T-helper 17 cell (primary cell): Measurements from ENCODE around the gene ADAMTS17. TPM values are rescaled to one million over a fixed set of nuclear protein-coding genes. Genes with fewer than 3 reads are reported as not detected.

Experiments
- ATAC-seq: fragments of 150-1000 bp; cut with Tn5 transposase; 2 replicates; pipeline ENCODE4 v1.10.0; 2021; ENCODE audit warnings: mild to moderate bottlenecking, moderate library complexity
- DNase-seq, 3 donors: peaks; one replicate each; pipeline versions ENCODE4 v3.0.0 to v3.0.0-alpha.2; 2020 to 2021
- H3K9me3 ChIP-seq: one replicate; pipeline ENCODE4 v1.7.0; 2013; ENCODE audit warnings: low read length, mild to moderate bottlenecking; ENCODE audit not compliant: control insufficient read depth, poor library complexity, severe bottlenecking
- H3K27ac Mint-ChIP-seq: one replicate; pipeline ENCODE4 v1.8.0; 2022; ENCODE audit warnings: mild to moderate bottlenecking, moderate library complexity, mixed read lengths
- H3K27me3 Mint-ChIP-seq: one replicate; pipeline ENCODE4 v1.8.0; 2022; ENCODE audit warnings: mixed read lengths
- H3K36me3 Mint-ChIP-seq: one replicate; pipeline ENCODE4 v1.8.0; 2022; ENCODE audit warnings: low read depth, mixed read lengths
- H3K4me1 Mint-ChIP-seq: one replicate; pipeline ENCODE4 v1.8.0; 2022; ENCODE audit warnings: mild to moderate bottlenecking, mixed read lengths
- H3K4me3 Mint-ChIP-seq: one replicate; pipeline ENCODE4 v1.8.0; 2022; ENCODE audit warnings: mild to moderate bottlenecking, moderate library complexity, mixed read lengths
- total RNA-seq, 4 donors: library from RNA in 2 of 4; stranded (reverse) in 2 of 4; gene quantifications; one replicate each; pipeline ENCODE4 v1.2.3 and lab custom pipeline; 2022 to 2026

Gene ADAMTS17
- total RNA-seq, 2 donors from 2014 or later, result 8.1 to 10.6 TPM

- Mint-ChIP-seq H3K36me3 (peaks cover 9% of the 10 kb centered on the region), H3K4me1 (peaks cover 8% of the 10 kb centered on the region), H3K4me3 (no peak overlapping the region), H3K27me3 (peaks cover 54% of the 10 kb centered on the region), H3K27ac (no peak overlapping the region)
- ATAC-seq (no peak), DNase-seq (no peak)
- H3K9me3 ChIP-seq, result no peaks in the 10 kb centered on the region
These were observed 380.7 kb downstream of the ADAMTS17 start for GRCh38 chr15:99961011-99961441.

- Mint-ChIP-seq H3K4me3 (no peak overlapping the region), H3K4me1 (peaks cover 8% of the 10 kb centered on the region), H3K27ac (no peak overlapping the region), H3K36me3 (peaks cover 9% of the 10 kb centered on the region), H3K27me3 (peaks cover 57% of the 10 kb centered on the region)
- H3K9me3 ChIP-seq, result no peaks in the 10 kb centered on the region
- no peak for ATAC-seq
- DNase-seq, result no peak
These were observed 382.4 kb downstream of the ADAMTS17 start for GRCh38 chr15:99959326-99959725.

- no peaks in the 10 kb centered on the region for H3K9me3 ChIP-seq
- ATAC-seq, result no peak
- DNase-seq, result no peak
- Mint-ChIP-seq H3K4me1 (peaks cover 8% of the 10 kb centered on the region), H3K27ac (peak overlapping the region; percentile 27), H3K27me3 (peaks cover 57% of the 10 kb centered on the region), H3K36me3 (peaks cover 9% of the 10 kb centered on the region), H3K4me3 (no peak overlapping the region)
These were observed 383.2 kb downstream of the ADAMTS17 start for GRCh38 chr15:99958426-99959097.

GRCh38 chr15:99957642-99958013 is 384.1 kb downstream of the ADAMTS17 start:
- no peaks in the 10 kb centered on the region for H3K9me3 ChIP-seq
- no peak overlapping the region for H3K4me3 Mint-ChIP-seq
- H3K36me3 Mint-ChIP-seq, result peaks cover 9% of the 10 kb centered on the region
- peaks cover 57% of the 10 kb centered on the region for H3K27me3 Mint-ChIP-seq
- ATAC-seq (no peak), DNase-seq (no peak)
- H3K4me1 Mint-ChIP-seq, result peaks cover 8% of the 10 kb centered on the region
- H3K27ac Mint-ChIP-seq, result no peak overlapping the region

GRCh38 chr15:99956820-99957641 is 384.7 kb downstream of the ADAMTS17 start:
- H3K27me3 Mint-ChIP-seq, result peaks cover 56% of the 10 kb centered on the region
- no peaks in the 10 kb centered on the region for H3K9me3 ChIP-seq
- no peak overlapping the region for H3K4me3 Mint-ChIP-seq
- H3K27ac Mint-ChIP-seq, result no peak overlapping the region
- H3K4me1 Mint-ChIP-seq, result peaks cover 8% of the 10 kb centered on the region
- peaks cover 8% of the 10 kb centered on the region for H3K36me3 Mint-ChIP-seq
- DNase-seq, result no peak
- ATAC-seq, result no peak

- no peak for ATAC-seq
- H3K4me3 Mint-ChIP-seq, result no peak overlapping the region
- no peak overlapping the region for H3K27ac Mint-ChIP-seq
- no peaks in the 10 kb centered on the region for H3K9me3 ChIP-seq
- no peak for DNase-seq
- peaks cover 8% of the 10 kb centered on the region for H3K4me1 Mint-ChIP-seq
- H3K36me3 Mint-ChIP-seq, result peaks cover 6% of the 10 kb centered on the region
- H3K27me3 Mint-ChIP-seq, result peaks cover 52% of the 10 kb centered on the region
These were observed 385.6 kb downstream of the ADAMTS17 start for GRCh38 chr15:99956022-99956775.

- Mint-ChIP-seq H3K27ac (no peak overlapping the region), H3K27me3 (peaks cover 50% of the 10 kb centered on the region), H3K36me3 (peaks cover 6% of the 10 kb centered on the region), H3K4me1 (peaks cover 8% of the 10 kb centered on the region), H3K4me3 (no peak overlapping the region)
- no peaks in the 10 kb centered on the region for H3K9me3 ChIP-seq
- ATAC-seq (no peak), DNase-seq (no peak)
These were observed 386.2 kb downstream of the ADAMTS17 start for GRCh38 chr15:99955532-99955931.

- no peaks in the 10 kb centered on the region for H3K9me3 ChIP-seq
- Mint-ChIP-seq H3K4me1 (peaks cover 8% of the 10 kb centered on the region), H3K27ac (no peak overlapping the region), H3K4me3 (no peak overlapping the region), H3K27me3 (peaks cover 47% of the 10 kb centered on the region), H3K36me3 (peaks cover 8% of the 10 kb centered on the region)
- no peak for ATAC-seq
- no peak for DNase-seq
These were observed 386.6 kb downstream of the ADAMTS17 start for GRCh38 chr15:99955181-99955525.

- Mint-ChIP-seq H3K4me3 (no peak overlapping the region), H3K4me1 (peaks cover 8% of the 10 kb centered on the region)
- no peak for DNase-seq
These were observed 387.2 kb downstream of the ADAMTS17 start for GRCh38 chr15:99954361-99955180.

GRCh38 chr15:99953886-99954285 is 387.9 kb downstream of the ADAMTS17 start:
- no peak overlapping the region for H3K27ac Mint-ChIP-seq
- no peaks in the 10 kb centered on the region for H3K9me3 ChIP-seq
- ATAC-seq, result no peak
- H3K4me1 Mint-ChIP-seq, result peaks cover 8% of the 10 kb centered on the region
- DNase-seq, result no peak
- H3K36me3 Mint-ChIP-seq, result peaks cover 9% of the 10 kb centered on the region
- H3K27me3 Mint-ChIP-seq, result peaks cover 36% of the 10 kb centered on the region
- H3K4me3 Mint-ChIP-seq, result no peak overlapping the region

More at GRCh38 chr15:99954361-99955180, 387.2 kb downstream of the ADAMTS17 start:
- Mint-ChIP-seq H3K36me3 (peaks cover 9% of the 10 kb centered on the region), H3K27me3 (peaks cover 41% of the 10 kb centered on the region), H3K27ac (no peak overlapping the region)
- no peak for ATAC-seq
- no peaks in the 10 kb centered on the region for H3K9me3 ChIP-seq

GRCh38 chr15:99951511-99951910 is 390.3 kb downstream of the ADAMTS17 start:
- Mint-ChIP-seq H3K36me3 (peaks cover 3% of the 10 kb centered on the region), H3K27ac (no peak overlapping the region), H3K4me1 (no peaks in the 10 kb centered on the region), H3K27me3 (peaks cover 15% of the 10 kb centered on the region), H3K4me3 (no peak overlapping the region)
- ATAC-seq, result no peak
- DNase-seq, result no peak
- no peaks in the 10 kb centered on the region for H3K9me3 ChIP-seq

GRCh38 chr15:99944131-99944530 is 397.6 kb downstream of the ADAMTS17 start:
- Mint-ChIP-seq H3K36me3 (peaks cover 2% of the 10 kb centered on the region), H3K4me3 (no peak overlapping the region), H3K27ac (no peak overlapping the region), H3K4me1 (no peaks in the 10 kb centered on the region), H3K27me3 (no peaks in the 10 kb centered on the region)
- DNase-seq, result no peak
- H3K9me3 ChIP-seq, result peaks cover 4% of the 10 kb centered on the region
- ATAC-seq, result no peak
